ENCODE results near the gene DPH2. TPM values are rescaled to one million over a fixed set of nuclear protein-coding genes. Genes with fewer than 3 reads are reported as not detected.

DPH2 gene
- total RNA-seq, 4 donors from 2014 or later = 13.4 to 26.7 (median 22.3) TPM

GRCh38 chr1:44002606-44003157 is 32.9 kb downstream of the DPH2 start:
- TF ChIP-seq POLR2A (IDR thresholded peaks at IDR 0.05) = no peak
- TF ChIP-seq, protein P1, sequence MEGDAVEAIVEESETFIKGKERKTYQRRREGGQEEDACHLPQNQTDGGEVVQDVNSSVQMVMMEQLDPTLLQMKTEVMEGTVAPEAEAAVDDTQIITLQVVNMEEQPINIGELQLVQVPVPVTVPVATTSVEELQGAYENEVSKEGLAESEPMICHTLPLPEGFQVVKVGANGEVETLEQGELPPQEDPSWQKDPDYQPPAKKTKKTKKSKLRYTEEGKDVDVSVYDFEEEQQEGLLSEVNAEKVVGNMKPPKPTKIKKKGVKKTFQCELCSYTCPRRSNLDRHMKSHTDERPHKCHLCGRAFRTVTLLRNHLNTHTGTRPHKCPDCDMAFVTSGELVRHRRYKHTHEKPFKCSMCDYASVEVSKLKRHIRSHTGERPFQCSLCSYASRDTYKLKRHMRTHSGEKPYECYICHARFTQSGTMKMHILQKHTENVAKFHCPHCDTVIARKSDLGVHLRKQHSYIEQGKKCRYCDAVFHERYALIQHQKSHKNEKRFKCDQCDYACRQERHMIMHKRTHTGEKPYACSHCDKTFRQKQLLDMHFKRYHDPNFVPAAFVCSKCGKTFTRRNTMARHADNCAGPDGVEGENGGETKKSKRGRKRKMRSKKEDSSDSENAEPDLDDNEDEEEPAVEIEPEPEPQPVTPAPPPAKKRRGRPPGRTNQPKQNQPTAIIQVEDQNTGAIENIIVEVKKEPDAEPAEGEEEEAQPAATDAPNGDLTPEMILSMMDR (IDR thresholded peaks at IDR 0.05) = no peak
- WGBS, 2 donors = 81 to 87% methylated on average over 9 of the region's 14 CpGs
- intact Hi-C loops (cut with DNase I) = no loop called here

GRCh38 chr1:44008259-44008658 is 38.4 kb downstream of the DPH2 start:
- H3K27me3 ChIP-seq = no peaks in the 10 kb centered on the region
- DNase-seq = no peak
- H3K27ac ChIP-seq = no peak overlapping the region
- TF ChIP-seq, protein P1 (IDR thresholded peaks at IDR 0.05) = no peak
- TF ChIP-seq POLR2A (IDR thresholded peaks at IDR 0.05) = no peak
- intact Hi-C loops (cut with DNase I) = loop anchor here (5.0 kb wide), 1 partner anchor 39 kb away; no protein-coding TSS in a partner anchor
- H3K9me3 ChIP-seq = no peaks in the 10 kb centered on the region
- H3K4me3 ChIP-seq (replicated peaks in 1 of 3) = no peak overlapping the region
- H3K36me3 ChIP-seq = no peaks in the 10 kb centered on the region
- H3K4me1 ChIP-seq = peaks cover 0 to 4% of the 10 kb centered on the region in 2 donors
- 91 to 97% methylated on average over 12 of the region's 12 CpGs for WGBS, 2 donors

More at GRCh38 chr1:44002606-44003157, 32.9 kb downstream of the DPH2 start:
- Histone ChIP-seq H3K9me3 (no peaks in the 10 kb centered on the region), H3K36me3 (no peaks in the 10 kb centered on the region), H3K4me3 (replicated peaks in 1 of 3) (no peak overlapping the region), H3K4me1 (peaks cover 0 to 4% of the 10 kb centered on the region in 2 donors), H3K27me3 (no peaks in the 10 kb centered on the region), H3K27ac (no peak overlapping the region)
- no peak for DNase-seq

- intact Hi-C loops (cut with DNase I) = no loop called here
- 89 to 93% methylated on average over 5 to 6 of the region's 11 CpGs for WGBS, 2 donors
- no peak for DNase-seq
- Histone ChIP-seq H3K27ac (no peak overlapping the region), H3K36me3 (no peaks in the 10 kb centered on the region), H3K4me3 (replicated peaks in 1 of 3) (no peak overlapping the region), H3K4me1 (peaks cover 0 to under 1% of the 10 kb centered on the region in 2 donors), H3K9me3 (no peaks in the 10 kb centered on the region), H3K27me3 (no peaks in the 10 kb centered on the region)
- TF ChIP-seq, protein P1 (IDR thresholded peaks at IDR 0.05) = no peak
Observed at GRCh38 chr1:44010935-44011471, 41.2 kb downstream of the DPH2 start.

DNA sequence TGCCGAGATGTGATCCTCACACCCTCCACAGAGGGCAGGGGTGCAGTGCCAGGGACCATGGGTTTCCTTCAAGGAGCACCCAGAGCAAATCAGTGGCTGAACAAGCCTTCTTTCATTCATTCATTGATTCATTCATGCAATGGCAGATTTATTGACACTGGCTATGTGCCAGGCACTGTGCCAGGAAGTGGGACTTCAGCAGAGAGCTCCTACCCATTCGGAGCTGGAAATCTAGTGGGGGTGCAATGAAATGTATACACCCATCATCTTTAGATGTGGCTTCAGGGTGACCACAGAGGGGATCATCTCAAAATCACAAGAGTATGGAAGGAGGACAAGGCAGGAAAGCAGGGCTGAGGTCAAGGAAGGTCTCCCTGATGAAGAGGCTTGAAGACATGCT is 42.6 kb downstream of the DPH2 start:
- no peak for DNase-seq
- Histone ChIP-seq H3K27me3 (no peaks in the 10 kb centered on the region), H3K9me3 (no peaks in the 10 kb centered on the region), H3K4me3 (replicated peaks in 1 of 3) (no peak overlapping the region), H3K4me1 (no peaks in the 10 kb centered on the region), H3K36me3 (no peaks in the 10 kb centered on the region), H3K27ac (no peak overlapping the region)
- TF ChIP-seq, protein P1 (IDR thresholded peaks at IDR 0.05) = no peak
- no peak for TF ChIP-seq POLR2A (IDR thresholded peaks at IDR 0.05)
- 82 to 83% methylated on average over 2 of the region's 2 CpGs for WGBS, 2 donors
- intact Hi-C loops (cut with DNase I) = no loop called here

- no peak for DNase-seq
- no peaks in the 10 kb centered on the region for H3K4me1 ChIP-seq
- no peaks in the 10 kb centered on the region for H3K9me3 ChIP-seq
- H3K36me3 ChIP-seq = no peaks in the 10 kb centered on the region
- no peak for TF ChIP-seq POLR2A (IDR thresholded peaks at IDR 0.05)
- TF ChIP-seq, protein P1 (IDR thresholded peaks at IDR 0.05) = no peak
- H3K4me3 ChIP-seq (replicated peaks in 1 of 3) = no peak overlapping the region
- WGBS, 2 donors = 57% methylated on average over 1 of the region's 13 CpGs; no CpG with 5 or more reads in 1 of the 2 donors
- no peaks in the 10 kb centered on the region for H3K27me3 ChIP-seq
- no peak overlapping the region for H3K27ac ChIP-seq
- intact Hi-C loops (cut with DNase I) = no loop called here
Observed at GRCh38 chr1:44012941-44013609, 43.3 kb downstream of the DPH2 start.

Data from thyroid gland (tissue), 4 donors.